Retinal pigment epithelial cell (primary cell): ENCODE data around the gene GRK5.

ENCODE experiments used
- DNase-seq: peaks from one replicate; pipeline ENCODE4 v3.0.0-alpha.2; 2010; ENCODE audit warnings: low read depth
- H3K4me3 ChIP-seq: 2 replicates; pipeline ENCODE4 v1.5.1; 2011; ENCODE audit warnings: mild to moderate bottlenecking, low read length, control low read depth, moderate library complexity
- CTCF ChIP-seq: conservative IDR thresholded peaks from 2 replicates; pipeline ENCODE4 v1.5.1; 2011; ENCODE audit warnings: low read depth, low read length, control low read depth, inconsistent platforms

GRK5 gene

DNA sequence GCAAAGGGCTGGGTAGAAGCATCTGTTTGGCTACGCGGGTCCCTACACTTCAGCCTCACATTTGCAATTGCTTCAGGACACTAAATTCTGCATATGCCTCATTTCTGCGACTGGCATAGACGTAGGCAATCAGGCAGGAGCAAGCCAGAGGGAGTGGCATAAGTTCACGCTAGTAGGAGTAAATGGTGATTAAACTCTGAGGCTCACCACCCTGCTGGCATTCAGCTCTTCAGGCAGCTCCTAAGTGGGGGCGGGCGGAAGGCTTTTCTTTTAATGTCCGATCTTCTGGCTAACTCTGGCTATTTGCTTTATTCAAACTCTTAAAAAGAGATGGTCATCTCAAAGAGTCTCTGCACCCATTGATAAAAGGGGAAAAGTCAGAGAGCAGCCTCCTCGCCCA, 289.9 kb downstream of the GRK5 start:
- no peak for TF ChIP-seq CTCF
- no peak for DNase-seq
- H3K4me3 ChIP-seq: no peak overlapping the region

- no peak for DNase-seq
- no peak for TF ChIP-seq CTCF
- no peak overlapping the region for H3K4me3 ChIP-seq
Measured at GRCh38 chr10:119498889-119499676, 291.7 kb downstream of the GRK5 start.

GRCh38 chr10:119499677-119500002, 292.3 kb downstream of the GRK5 start:
- no peak for DNase-seq
- no peak overlapping the region for H3K4me3 ChIP-seq
- TF ChIP-seq CTCF: no peak

DNA sequence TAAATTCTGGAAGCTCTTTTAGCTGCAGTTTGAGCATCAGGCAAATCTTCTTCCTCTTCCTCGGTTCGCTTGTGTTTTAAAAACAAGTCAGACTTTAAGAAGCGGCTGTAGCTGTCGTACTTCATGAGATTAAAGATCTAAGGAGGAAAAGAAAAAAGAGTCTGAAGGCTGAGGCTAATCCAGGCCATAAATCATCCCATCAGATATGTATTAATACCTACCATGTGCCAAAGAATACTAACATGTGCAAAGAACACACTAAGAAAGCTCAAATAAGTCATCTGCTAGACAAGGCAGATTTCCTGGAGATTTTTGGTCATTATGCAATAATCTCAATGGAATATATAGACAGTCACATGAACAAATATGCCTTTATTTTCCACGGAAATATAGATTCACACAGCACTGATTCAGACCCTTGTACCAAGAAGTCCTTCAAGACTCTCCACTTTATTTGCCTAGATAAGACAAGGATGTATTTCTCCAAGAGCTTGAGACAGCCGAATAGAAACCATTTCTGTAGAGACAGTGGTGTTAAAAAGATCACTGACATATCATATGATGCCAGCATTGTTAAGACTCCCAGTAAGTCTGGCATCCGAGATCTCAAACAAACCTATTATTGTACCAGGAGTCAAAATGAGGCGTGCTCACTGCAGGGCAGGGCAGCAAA, 292.9 kb downstream of the GRK5 start:
- no peak for TF ChIP-seq CTCF

GRCh38 chr10:119500821-119501220, 293.4 kb downstream of the GRK5 start:
- no peak for DNase-seq
- no peak for TF ChIP-seq CTCF
- H3K4me3 ChIP-seq: no peak overlapping the region

More for the DNA sequence above, 292.9 kb downstream of the GRK5 start:
- no peak overlapping the region for H3K4me3 ChIP-seq
- DNase-seq: no peak

- no peak for TF ChIP-seq CTCF
- H3K4me3 ChIP-seq: no peak overlapping the region
- DNase-seq: no peak
Measured at GRCh38 chr10:119501690-119502089, 294.3 kb downstream of the GRK5 start.

GRCh38 chr10:119502209-119502608, 294.8 kb downstream of the GRK5 start:
- TF ChIP-seq CTCF: no peak
- H3K4me3 ChIP-seq: no peak overlapping the region
- no peak for DNase-seq
